K562 (cell line): ENCODE data around the gene RRH. TPM values are rescaled to one million over a fixed set of nuclear protein-coding genes. Genes with fewer than 3 reads are reported as not detected.

Experiments
- ASH1L ChIP-seq: fragments of 450-650 bp; IDR thresholded peaks from 2 replicates; pipeline ENCODE4 v1.6.1; 2018; ENCODE audit warnings: borderline replicate concordance, mild to moderate bottlenecking, low read depth; ENCODE audit not compliant: partially characterized antibody
- DMBX1 ChIP-seq: fragments of 250-450 bp; sonication (Bioruptor Pico); IDR thresholded peaks from 2 replicates; pipeline ENCODE4 v1.8.0; 2022; ENCODE audit warnings: inconsistent platforms, mild to moderate bottlenecking, moderate library complexity, borderline replicate concordance
- ERF ChIP-seq: fragments of 450-650 bp; formaldehyde crosslinking; IDR thresholded peaks from 2 replicates; pipeline ENCODE4 v1.4.0; 2020; ENCODE audit warnings: mild to moderate bottlenecking, mixed read lengths
- HMGN3 ChIP-seq: IDR thresholded peaks from 2 replicates; pipeline ENCODE4 v1.6.1; 2011; ENCODE audit warnings: borderline replicate concordance, low read depth, mild to moderate bottlenecking, mixed read lengths, low read length; ENCODE audit not compliant: insufficient read length; ENCODE audit errors: extremely low read depth
- MEF2D ChIP-seq: conservative IDR thresholded peaks from 2 replicates; pipeline ENCODE4 v1.6.1; 2016; ENCODE audit warnings: low read depth, missing genetic modification characterization, missing compliant biosample characterization
- NFE2L1 ChIP-seq: fragments of 450-650 bp; IDR thresholded peaks from 2 replicates; pipeline ENCODE4 v1.6.1; 2016; ENCODE audit warnings: missing genetic modification characterization, low read depth, mild to moderate bottlenecking, missing compliant biosample characterization, moderate library complexity, borderline replicate concordance
- OTX1 ChIP-seq: fragments of 450-650 bp; formaldehyde crosslinking; IDR thresholded peaks from 2 replicates; pipeline ENCODE4 v1.4.0; 2022; ENCODE audit warnings: mild to moderate bottlenecking
- POLR2H ChIP-seq: IDR thresholded peaks from 2 replicates; pipeline ENCODE4 v1.6.1; 2016; ENCODE audit warnings: missing genetic modification characterization, low read depth, mild to moderate bottlenecking, control low read depth, missing compliant biosample characterization, moderate library complexity
- RBM34 ChIP-seq: fragments of 200-400 bp; formaldehyde crosslinking; IDR thresholded peaks from 2 replicates; pipeline ENCODE4 v1.6.1; 2018; ENCODE audit warnings: low read length, borderline replicate concordance; ENCODE audit not compliant: insufficient read depth
- RNF2 ChIP-seq: sonication (generic); IDR thresholded peaks from 2 replicates; pipeline ENCODE4 v1.6.1; 2016
- SP1 ChIP-seq: sonication (generic); formaldehyde crosslinking; IDR thresholded peaks from 2 replicates; pipeline ENCODE4 v1.8.1; 2022; ENCODE audit warnings: mild to moderate bottlenecking, missing genetic modification reagents
- ZBTB7A ChIP-seq: IDR thresholded peaks from 2 replicates; pipeline ENCODE4 v1.6.1; 2011; ENCODE audit warnings: low read depth, mild to moderate bottlenecking, low read length, moderate library complexity, borderline replicate concordance; ENCODE audit not compliant: control insufficient read depth
- ZFP36 ChIP-seq: fragments of 150-350 bp; IDR thresholded peaks from 2 replicates; pipeline ENCODE4 v1.6.1; 2018; ENCODE audit warnings: low read length, low read depth; ENCODE audit not compliant: partially characterized antibody
- ZNF175 ChIP-seq: fragments of 200-800 bp; sonication (Bioruptor generic); IDR thresholded peaks from 2 replicates; pipeline ENCODE4 v1.6.1; 2016; ENCODE audit warnings: low read depth, mild to moderate bottlenecking, missing genetic modification characterization, missing compliant biosample characterization
- ZNF253 ChIP-seq: fragments of 250-450 bp; sonication (Bioruptor Pico); conservative IDR thresholded peaks from 2 replicates; pipeline ENCODE4 v1.6.1; 2021; ENCODE audit warnings: mild to moderate bottlenecking
- ZNF780A ChIP-seq: fragments of 250-450 bp; sonication (Bioruptor Pico); IDR thresholded peaks from 2 replicates; pipeline ENCODE4 v1.5.0; 2021; ENCODE audit warnings: mild to moderate bottlenecking
- polyA plus RNA-seq, 8 experiments: library from polyadenylated mRNA; depleted of rRNA in 4 of 8; stranded (reverse) in 5 of 8; unstranded in 3 of 8; fragments of >200 nt; fragmentation: Nextera tagmentation in 2 of 8; fragmentation: Illumina TruSeq in 1 of 8; extraction: Ambion mirVana in 2 of 8; extraction: Trizol in 1 of 8; gene quantifications; 2 replicates each; pipeline versions ENCODE4 v1.2.1 to v1.2.3, GENCODE V29; 2011 to 2014; ENCODE audit warnings: inconsistent platforms in 1 of 8, missing spikeins in 1 of 8
- total RNA-seq, 7 experiments: library from RNA; depleted of rRNA in 6 of 7; stranded (reverse); fragments of >200 nt in 6 of 7; fragmentation: Illumina TruSeq in 2 of 7; extraction: Trizol in 2 of 7; gene quantifications; 2 replicates each; pipeline versions ENCODE4 v1.2.1 to v1.2.3, GENCODE V29; 2011 to 2021; ENCODE audit warnings: low replicate concordance in 1 of 7
- TF ChIP-seq, protein P1 (sequence below): fragments of 450-650 bp; IDR thresholded peaks from 2 replicates; pipeline ENCODE4 v1.6.1; 2016; ENCODE audit warnings: antibody characterized with exemption
- TF ChIP-seq, protein P2 (sequence below): sonication (generic); formaldehyde crosslinking; IDR thresholded peaks from 2 replicates; pipeline ENCODE4 v1.8.0; 2022; ENCODE audit warnings: mild to moderate bottlenecking, missing genetic modification reagents
- TF ChIP-seq, protein P3 (sequence below): sonication (generic); formaldehyde crosslinking; IDR thresholded peaks from 2 replicates; pipeline ENCODE4 v1.5.0; 2020; ENCODE audit warnings: missing genetic modification reagents
- TF ChIP-seq, protein P4 (sequence below): conservative IDR thresholded peaks from 2 replicates; pipeline ENCODE4 v1.6.1; 2011; ENCODE audit warnings: low read depth, mild to moderate bottlenecking, low read length; ENCODE audit not compliant: control insufficient read depth

RRH gene
- total and polyA plus RNA-seq, 9 of the 15 experiments (the other 6 are each of a cell fraction or from before 2014, with no cell fraction given), result 0.04 to 0.31 (median 0.12) TPM; not detected in 3

DNA sequence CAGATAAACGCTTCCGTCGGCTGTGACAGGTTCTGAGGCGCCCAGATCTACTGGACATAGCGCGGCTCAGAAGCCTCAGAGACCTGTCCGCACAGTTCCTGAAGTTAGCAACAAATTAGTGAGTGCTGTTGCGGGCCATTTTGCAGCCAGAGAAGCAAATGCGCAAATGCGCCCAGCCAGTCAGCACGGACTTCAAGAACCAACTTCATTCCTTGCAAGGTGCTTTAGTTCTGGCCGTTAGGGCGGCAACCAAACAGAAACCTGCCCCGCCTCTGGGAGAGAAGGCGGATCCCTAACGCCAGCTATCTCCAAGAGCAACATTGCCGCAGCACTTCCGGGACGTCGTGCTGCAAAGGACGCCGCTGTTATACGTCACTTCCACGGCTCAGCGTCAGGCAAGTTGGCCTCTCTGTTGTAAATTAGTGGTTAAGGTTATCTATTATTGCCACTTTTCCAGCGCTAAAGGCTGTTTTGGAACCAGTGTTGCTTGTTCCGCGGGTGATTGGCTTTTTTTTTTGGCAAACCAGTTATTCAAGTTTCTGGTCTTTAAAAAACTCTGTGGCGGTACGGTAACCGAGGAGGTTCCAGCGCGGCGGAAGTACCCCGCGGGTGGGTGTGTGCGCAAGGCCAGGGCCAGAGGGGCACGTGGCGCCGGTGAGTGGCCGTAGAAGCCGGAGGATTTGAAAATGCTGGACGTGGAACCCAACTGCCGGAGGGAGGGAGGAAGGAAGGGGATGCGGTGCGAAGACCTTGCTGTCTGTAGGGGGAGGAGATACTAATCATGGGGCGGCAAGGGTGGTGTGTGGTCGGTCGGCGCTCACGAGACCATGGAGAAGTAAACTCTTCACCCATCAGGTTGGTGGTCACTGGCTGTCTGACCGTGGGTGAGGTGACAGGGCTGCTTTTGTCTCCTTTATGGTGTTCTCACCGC lies 12.4 kb upstream of the RRH start, which contains the start of gene GAR1 (continued):
- TF ChIP-seq NFE2L1 (tag), result no peak
- TF ChIP-seq, protein P1, sequence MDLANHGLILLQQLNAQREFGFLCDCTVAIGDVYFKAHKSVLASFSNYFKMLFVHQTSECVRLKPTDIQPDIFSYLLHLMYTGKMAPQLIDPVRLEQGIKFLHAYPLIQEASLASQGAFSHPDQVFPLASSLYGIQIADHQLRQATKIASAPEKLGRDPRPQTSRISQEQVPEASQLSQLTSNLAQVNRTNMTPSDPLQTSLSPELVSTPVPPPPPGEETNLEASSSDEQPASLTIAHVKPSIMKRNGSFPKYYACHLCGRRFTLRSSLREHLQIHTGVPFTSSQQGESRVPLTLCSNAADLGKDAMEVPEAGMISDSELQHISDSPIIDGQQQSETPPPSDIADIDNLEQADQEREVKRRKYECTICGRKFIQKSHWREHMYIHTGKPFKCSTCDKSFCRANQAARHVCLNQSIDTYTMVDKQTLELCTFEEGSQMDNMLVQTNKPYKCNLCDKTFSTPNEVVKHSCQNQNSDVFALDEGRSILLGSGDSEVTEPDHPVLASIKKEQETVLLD, result no peak
- TF ChIP-seq ERF, result 0 out of 2 replicates have a peak, but pooled peaks have one; percentile 25
- no peak for TF ChIP-seq ZNF253 (CRISPR knock-in tag)
- TF ChIP-seq, protein P2, sequence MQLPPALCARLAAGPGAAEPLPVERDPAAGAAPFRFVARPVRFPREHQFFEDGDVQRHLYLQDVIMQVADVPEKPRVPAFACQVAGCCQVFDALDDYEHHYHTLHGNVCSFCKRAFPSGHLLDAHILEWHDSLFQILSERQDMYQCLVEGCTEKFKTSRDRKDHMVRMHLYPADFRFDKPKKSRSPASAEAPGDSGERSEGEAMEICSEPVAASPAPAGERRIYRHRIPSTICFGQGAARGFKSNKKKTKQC (CRISPR knock-in tag), result no peak
- peak; percentile 84; the same call in 1 of the 2 replicates for TF ChIP-seq ZBTB7A
- TF ChIP-seq HMGN3, result no peak
- no peak for TF ChIP-seq MEF2D
- no peak for TF ChIP-seq DMBX1
- peak; percentile 49 for TF ChIP-seq ASH1L
- TF ChIP-seq, protein P3, sequence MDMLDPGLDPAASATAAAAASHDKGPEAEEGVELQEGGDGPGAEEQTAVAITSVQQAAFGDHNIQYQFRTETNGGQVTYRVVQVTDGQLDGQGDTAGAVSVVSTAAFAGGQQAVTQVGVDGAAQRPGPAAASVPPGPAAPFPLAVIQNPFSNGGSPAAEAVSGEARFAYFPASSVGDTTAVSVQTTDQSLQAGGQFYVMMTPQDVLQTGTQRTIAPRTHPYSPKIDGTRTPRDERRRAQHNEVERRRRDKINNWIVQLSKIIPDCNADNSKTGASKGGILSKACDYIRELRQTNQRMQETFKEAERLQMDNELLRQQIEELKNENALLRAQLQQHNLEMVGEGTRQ (CRISPR knock-in tag), result peak; percentile 70
- TF ChIP-seq SP1, result peak; percentile 87
- TF ChIP-seq ZFP36, result peak; percentile 31
- TF ChIP-seq ZNF175 (CRISPR knock-in tag), result no peak
- no peak for TF ChIP-seq ZNF780A (CRISPR knock-in tag)
- no peak for TF ChIP-seq OTX1 (CRISPR knock-in tag)
- peak; percentile 61; the same call in 1 of the 2 replicates for TF ChIP-seq RNF2
- TF ChIP-seq, protein P4, sequence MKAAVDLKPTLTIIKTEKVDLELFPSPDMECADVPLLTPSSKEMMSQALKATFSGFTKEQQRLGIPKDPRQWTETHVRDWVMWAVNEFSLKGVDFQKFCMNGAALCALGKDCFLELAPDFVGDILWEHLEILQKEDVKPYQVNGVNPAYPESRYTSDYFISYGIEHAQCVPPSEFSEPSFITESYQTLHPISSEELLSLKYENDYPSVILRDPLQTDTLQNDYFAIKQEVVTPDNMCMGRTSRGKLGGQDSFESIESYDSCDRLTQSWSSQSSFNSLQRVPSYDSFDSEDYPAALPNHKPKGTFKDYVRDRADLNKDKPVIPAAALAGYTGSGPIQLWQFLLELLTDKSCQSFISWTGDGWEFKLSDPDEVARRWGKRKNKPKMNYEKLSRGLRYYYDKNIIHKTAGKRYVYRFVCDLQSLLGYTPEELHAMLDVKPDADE, result no peak; the same call in 1 of the 2 replicates
- peak; percentile 86 for TF ChIP-seq POLR2H (tag)
- TF ChIP-seq RBM34, result no peak
